ENCODE data around the gene HOXA9. TPM values are rescaled to one million over a fixed set of nuclear protein-coding genes. Genes with fewer than 3 reads are reported as not detected.

The HOXA9 gene
- polyA plus RNA-seq, 2 of the 4 experiments (the other 2 are of a cell fraction): 1.4 TPM

GRCh38 chr7:27114881-27115220 is 50.5 kb downstream of the HOXA9 start:
- no peak for ATAC-seq
- peak overlapping the region; percentile 44 for H3K4me3 ChIP-seq
- H3K4me2 ChIP-seq: peak overlapping the region; percentile 88
- POLR2A ChIA-PET: interaction anchor here (0.5 to 5.1 kb wide), 10 partner anchors 8 to 897 kb away, joined by 3 to 34 read pairs (median 8); partner anchors contain the start of genes HOXA1, HOXA4, HOXA5 and SKAP2
- WGBS (ENCODE audit: missing lambda C conversion rate): 6% methylated on average over 6 of the region's 6 CpGs
- TF ChIP-seq E2F6 (IDR thresholded peaks at IDR 0.05; ENCODE audit: borderline replicate concordance, low read depth) (no peak), CHD4 (IDR thresholded peaks at IDR 0.05; ENCODE audit: borderline replicate concordance) (no peak), EHMT2 (IDR thresholded peaks at IDR 0.05; ENCODE audit: low read depth) (no peak), ESRRA (IDR thresholded peaks at IDR 0.05; ENCODE audit: borderline replicate concordance, low read length) (no peak)
- CTCF ChIA-PET: interaction anchor here (0.8 to 3.6 kb wide), 12 partner anchors 9 to 425 kb away, joined by 3 to 18 read pairs (median 3); partner anchors contain the start of genes HOXA4 and HOXA5
- H3K9me3 ChIP-seq: no peaks in the 10 kb centered on the region
- no peak for DNase-seq (ENCODE audit: low read depth in 1 of 2, low spot score in 1 of 2)
- FAIRE-seq: no peak
- peak overlapping the region; percentile 83 to 90 for H3K27ac ChIP-seq
- H3K4me1 ChIP-seq: peaks cover 59% of the 10 kb centered on the region

GRCh38 chr7:27113991-27114769 is 51.2 kb downstream of the HOXA9 start:
- ChIA-PET POLR2A (interaction anchor here (0.5 to 5.1 kb wide), 13 partner anchors 8 to 939 kb away, joined by 3 to 34 read pairs (median 5); partner anchors contain the start of genes HOXA1, HOXA4 and SKAP2), CTCF (interaction anchor here (0.9 to 2.0 kb wide), 6 partner anchors 9 to 424 kb away, joined by 3 to 10 read pairs (median 5); partner anchors contain the start of gene HOXA4)
- Histone ChIP-seq H3K4me3 (peak overlapping the region; percentile 72), H3K27ac (peak overlapping the region; percentile 92 to 98), H3K4me1 (peaks cover 58% of the 10 kb centered on the region), H3K9me3 (no peaks in the 10 kb centered on the region), H3K4me2 (peak overlapping the region; percentile 88)
- ATAC-seq: peak; percentile 52 to 54
- TF ChIP-seq JUN (IDR thresholded peaks at IDR 0.05) (peak in 1 of 2 experiments; percentile 70; a peak in 2 of 5 replicates), EHMT2 (IDR thresholded peaks at IDR 0.05; ENCODE audit: low read depth) (no peak), EP300 (IDR thresholded peaks at IDR 0.05) (no peak)
- DNase-seq (ENCODE audit: low read depth in 1 of 2, low spot score in 1 of 2): peak; percentile 73 to 80
- no peak for FAIRE-seq
- 0% methylated on average over 14 of the region's 26 CpGs for WGBS (ENCODE audit: missing lambda C conversion rate)

- ChIA-PET POLR2A (interaction anchor here (0.6 to 5.1 kb wide), 8 partner anchors 9 to 940 kb away, joined by 3 to 34 read pairs (median 4); partner anchors contain the start of genes HOXA1 and SKAP2), CTCF (interaction anchor here (1.0 to 1.3 kb wide), 2 partner anchors 17 to 258 kb away, joined by 3 read pairs; partner anchors contain the start of gene HOXA4)
- Histone ChIP-seq H3K27ac (peak overlapping the region; percentile 92 to 98), H3K4me2 (peak overlapping the region; percentile 88), H3K9me3 (no peaks in the 10 kb centered on the region), H3K4me3 (peak overlapping the region; percentile 72), H3K4me1 (peaks cover 49% of the 10 kb centered on the region)
- TF ChIP-seq NR3C1 (IDR thresholded peaks at IDR 0.05): no peak
- peak; percentile 76 for TF ChIP-seq PHF8 (IDR thresholded peaks at IDR 0.05; ENCODE audit: borderline replicate concordance, low read depth)
- TF ChIP-seq EHF (CRISPR knock-in tag; IDR thresholded peaks at IDR 0.05): 0 out of 2 replicates have a peak, but pooled peaks have one; percentile 32
- no peak for TF ChIP-seq MAFK (IDR thresholded peaks at IDR 0.05; ENCODE audit: partially characterized antibody)
- peak; percentile 89; the same call in 1 of the 2 replicates for TF ChIP-seq RARB (CRISPR knock-in tag; IDR thresholded peaks at IDR 0.05)
- TF ChIP-seq RFX5 (IDR thresholded peaks at IDR 0.05): no peak
- no peak for TF ChIP-seq NPAS2 (CRISPR knock-in tag; IDR thresholded peaks at IDR 0.05; ENCODE audit: borderline replicate concordance)
- TF ChIP-seq CBX2 (IDR thresholded peaks at IDR 0.05; ENCODE audit: borderline replicate concordance, low read depth): no peak
- TF ChIP-seq EHMT2 (IDR thresholded peaks at IDR 0.05; ENCODE audit: low read depth): no peak
- TF ChIP-seq JUN (IDR thresholded peaks at IDR 0.05): peak; percentile 53 to 75; a peak in 3 of 5 replicates
- peak; percentile 8 for TF ChIP-seq POLR2A (IDR thresholded peaks at IDR 0.05; ENCODE audit: low read length)
- TF ChIP-seq HOXA7 (CRISPR knock-in tag; IDR thresholded peaks at IDR 0.05): no peak
- no peak for TF ChIP-seq HES2 (IDR thresholded peaks at IDR 0.05)
- no peak for TF ChIP-seq CHD4 (IDR thresholded peaks at IDR 0.05; ENCODE audit: borderline replicate concordance)
- TF ChIP-seq HOXB5 (CRISPR knock-in tag; IDR thresholded peaks at IDR 0.05): peak; percentile 91
- TF ChIP-seq ZNF302 (CRISPR knock-in tag; IDR thresholded peaks at IDR 0.05): no peak
- TF ChIP-seq GATA3 (IDR thresholded peaks at IDR 0.05; ENCODE audit: borderline replicate concordance): peak; percentile 24; the same call in 1 of the 2 replicates
- TF ChIP-seq PBX3 (IDR thresholded peaks at IDR 0.05): 0 out of 2 replicates have a peak, but pooled peaks have one; percentile 57
- 0 out of 5 replicates have a peak, but pooled peaks of 1 of the 2 experiments have one; percentile 21 for TF ChIP-seq RAD21 (conservative IDR thresholded peaks at IDR 0.05 in 1 of 2, IDR thresholded peaks at IDR 0.05 in 1 of 2)
- ATAC-seq (peak; percentile 60), FAIRE-seq (no peak), DNase-seq (ENCODE audit: low read depth in 1 of 2, low spot score in 1 of 2) (peak; percentile 56 to 90)
- WGBS (ENCODE audit: missing lambda C conversion rate): 3% methylated on average over 22 of the region's 57 CpGs
These were observed 52.1 kb downstream of the HOXA9 start for GRCh38 chr7:27112955-27113949.

All from A549 (cell line).